DLD1 (cell line): Measurements from ENCODE around the gene TINAGL1.
"Not testable (repeated sequence)": the region's sequence is repeated elsewhere in the genome, so short reads cannot be mapped to it uniquely, and the experiment has no call there.

ENCODE experiments used
- in situ Hi-C: cut with HindIII; loops from 2 replicates; pipeline ENCODE4 v1.10.0; 2017; ENCODE audit warnings: low sequenced_read_pairs

TINAGL1 gene

GRCh38 chr1:31583082-31583994, 7.0 kb downstream of the TINAGL1 start:
- in situ Hi-C loops, result no loop called here

- in situ Hi-C loops, result no loop called here
These were observed 7.9 kb downstream of the TINAGL1 start for GRCh38 chr1:31583995-31584868.

GRCh38 chr1:31584869-31585735, 8.8 kb downstream of the TINAGL1 start:
- in situ Hi-C loops, result no loop called here

GRCh38 chr1:31585736-31586365, 9.5 kb downstream of the TINAGL1 start:
- in situ Hi-C loops, result no loop called here

GRCh38 chr1:31586376-31587327, 10.3 kb downstream of the TINAGL1 start:
- in situ Hi-C loops, result no loop called here

DNA sequence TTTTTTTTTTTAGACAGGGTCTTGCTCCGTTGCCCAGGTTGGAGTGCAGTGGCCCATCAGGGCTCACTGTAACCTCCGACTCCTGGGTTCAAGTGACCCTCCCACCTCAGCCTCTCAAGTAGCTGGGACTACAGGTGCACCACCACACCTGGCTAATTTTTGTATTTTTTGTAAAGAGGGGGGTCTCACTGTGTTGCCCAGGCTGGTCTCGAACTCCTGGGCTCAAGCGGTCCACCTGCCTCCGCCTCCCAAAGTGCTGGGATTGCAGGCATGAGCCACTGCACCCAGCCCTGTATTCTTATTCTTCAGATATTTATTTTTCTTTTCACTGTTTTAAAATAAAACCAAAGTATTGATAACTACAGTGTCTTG, 11.0 kb downstream of the TINAGL1 start:
- in situ Hi-C loops, result not testable (repeated sequence)

- in situ Hi-C loops, result no loop called here
These were observed 11.6 kb downstream of the TINAGL1 start for GRCh38 chr1:31587720-31588423.

DNA sequence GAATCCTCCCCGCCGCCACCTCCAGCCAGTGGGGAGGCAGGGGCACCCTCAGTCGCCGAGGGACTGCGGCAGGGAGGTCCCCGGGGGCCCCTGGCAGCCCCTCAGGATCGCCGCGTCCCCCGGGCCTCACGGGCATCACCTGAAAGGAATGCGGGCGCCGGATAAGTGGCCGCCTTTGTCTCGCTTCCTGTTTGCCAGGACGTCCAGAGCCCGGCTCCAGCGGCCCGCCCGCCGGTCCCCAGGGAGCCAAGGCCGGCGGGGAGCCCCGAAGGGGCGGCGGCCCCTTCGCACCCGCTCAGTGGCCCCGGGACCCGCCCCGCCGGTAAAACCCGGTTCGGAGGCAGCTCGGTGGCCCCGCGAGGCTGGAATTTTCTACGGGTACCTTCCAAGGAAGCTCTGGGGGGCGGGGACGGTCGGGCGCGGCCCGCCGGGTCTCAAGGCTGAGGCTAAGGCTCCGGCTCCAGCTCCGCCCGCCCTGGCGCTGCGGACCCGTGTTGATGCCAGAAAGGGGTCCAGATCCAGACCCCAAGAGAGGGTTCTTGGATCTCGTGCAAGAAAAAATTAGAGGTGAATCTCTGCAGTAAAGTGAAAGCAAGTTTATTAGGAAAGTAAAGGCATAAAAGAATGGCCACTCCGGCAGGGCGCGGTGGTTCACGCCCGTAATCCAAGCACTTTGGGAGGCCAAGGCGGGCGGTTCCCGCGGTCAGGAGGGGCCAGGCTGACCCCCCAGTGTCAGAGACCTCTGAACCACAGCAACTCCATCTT, 12.6 kb downstream of the TINAGL1 start:
- in situ Hi-C loops, result no loop called here

DNA sequence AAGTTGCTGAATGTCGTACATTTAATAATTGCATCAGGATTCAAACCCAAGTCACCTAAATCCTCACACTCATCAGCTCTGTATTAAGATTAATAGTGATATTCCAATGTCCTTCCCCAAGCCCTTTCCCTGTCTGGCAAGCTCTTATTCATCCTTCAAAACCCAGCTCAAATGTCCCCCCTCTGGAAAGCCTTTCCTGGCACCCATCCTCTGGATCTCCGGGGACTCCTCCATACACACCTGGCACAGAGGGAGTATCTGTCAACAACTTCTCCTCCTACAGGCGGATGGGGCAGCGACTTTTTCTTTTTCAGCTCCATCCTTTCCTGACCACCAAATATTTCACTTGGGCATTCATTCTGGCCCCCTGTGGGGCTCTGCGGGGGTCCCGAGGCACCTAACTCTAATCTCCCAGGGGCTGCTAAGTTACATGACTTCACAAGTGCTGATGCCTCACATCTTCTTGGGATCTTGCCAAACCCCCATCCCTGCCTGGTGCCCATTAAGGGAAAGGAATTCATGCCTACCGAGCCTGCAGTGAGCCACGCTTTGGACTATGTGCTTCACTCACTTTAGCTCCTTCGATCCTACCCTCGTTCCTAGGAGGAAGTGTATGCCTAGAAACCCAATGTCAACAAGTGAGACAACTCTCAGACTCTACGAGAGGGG, 15.2 kb downstream of the TINAGL1 start:
- in situ Hi-C loops, result no loop called here

DNA sequence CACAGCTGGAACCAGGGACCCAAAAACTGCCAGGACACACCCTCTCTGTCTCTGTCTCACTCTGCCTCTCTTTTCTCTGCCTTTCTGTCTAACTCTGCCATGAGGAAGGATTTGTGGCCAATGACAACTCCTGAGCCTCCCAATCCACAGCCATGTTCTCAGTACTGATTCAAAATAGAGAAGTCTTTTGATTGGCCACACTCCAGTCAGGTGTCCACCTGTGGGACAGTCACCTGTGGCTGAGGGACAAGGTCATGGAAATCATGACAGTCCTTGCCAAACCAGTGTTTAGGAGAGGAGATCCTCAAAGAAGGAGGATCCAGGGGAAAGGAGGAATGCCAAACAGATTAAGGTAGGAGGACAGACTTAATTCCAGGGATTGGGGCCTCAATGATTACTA, 15.8 kb downstream of the TINAGL1 start:
- in situ Hi-C loops, result no loop called here

DNA sequence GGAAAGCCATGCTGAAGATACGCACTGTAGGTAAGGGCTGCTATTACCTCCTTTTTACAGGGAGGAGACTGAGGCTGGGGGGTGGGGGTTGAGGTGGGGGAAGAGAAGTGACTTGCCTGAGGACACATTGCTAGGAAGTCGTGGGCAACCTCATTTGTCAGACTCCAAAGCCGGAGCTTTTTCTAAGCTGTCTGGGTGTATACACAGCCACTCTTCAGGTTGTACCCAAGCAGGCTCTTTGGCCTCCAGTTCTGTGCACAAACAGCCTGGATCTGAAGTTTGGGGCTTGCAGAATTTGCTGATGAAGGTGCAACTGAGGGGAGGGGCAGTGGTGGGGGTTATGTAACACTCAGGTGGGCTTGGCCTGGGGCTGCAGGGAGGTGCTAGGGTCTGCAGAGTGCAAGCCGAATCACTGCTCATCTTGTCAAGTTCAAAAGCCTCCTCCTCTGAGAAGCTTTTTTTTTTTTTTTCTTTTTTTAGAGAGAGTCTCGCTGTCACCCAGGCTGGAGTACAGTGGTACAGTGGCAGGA, 16.9 kb downstream of the TINAGL1 start:
- in situ Hi-C loops, result no loop called here

GRCh38 chr1:31593770-31594632, 17.7 kb downstream of the TINAGL1 start:
- in situ Hi-C loops, result no loop called here

DNA sequence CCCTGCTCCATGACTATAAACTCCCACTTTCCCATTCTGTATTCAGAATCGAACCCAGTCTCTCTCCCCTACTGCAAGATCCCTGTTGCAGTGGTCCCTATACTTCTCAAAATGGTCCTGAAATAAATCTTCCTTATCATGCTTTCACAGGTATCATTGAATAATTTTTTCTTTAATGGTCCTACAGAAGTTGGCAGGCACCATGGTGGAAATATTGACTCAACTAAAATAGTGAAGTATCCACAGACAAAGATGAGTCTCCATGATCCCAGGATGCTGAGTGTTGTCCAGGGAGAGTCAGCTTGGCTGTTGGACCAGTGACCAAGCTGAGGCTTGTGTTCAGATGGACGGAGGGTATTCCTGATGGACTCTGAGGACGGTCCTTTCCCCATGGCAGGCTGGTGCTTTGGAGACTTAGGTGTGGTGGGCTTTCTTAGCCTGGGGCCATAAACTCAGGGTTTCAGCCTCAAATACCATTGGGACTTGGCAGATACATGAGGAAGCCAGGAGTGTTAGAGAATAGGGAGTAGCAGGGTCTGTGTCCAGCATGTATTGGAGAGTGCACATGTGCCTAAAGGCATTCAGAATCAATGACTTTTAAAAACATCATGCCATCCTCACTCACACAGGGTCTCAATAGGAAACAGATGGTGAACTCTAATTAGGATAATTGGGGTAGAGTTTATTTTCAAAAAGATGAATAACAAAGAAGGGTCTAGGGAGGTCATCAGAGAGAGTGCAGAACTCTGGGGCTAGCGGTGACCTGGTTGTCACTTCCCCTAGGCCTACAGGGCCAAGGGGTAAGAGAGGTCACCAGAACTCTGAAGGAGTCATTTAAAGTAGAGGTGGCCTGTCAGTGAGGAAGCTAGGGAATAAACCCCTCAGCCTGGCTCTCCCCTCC, 19.8 kb downstream of the TINAGL1 start:
- in situ Hi-C loops, result no loop called here

DNA sequence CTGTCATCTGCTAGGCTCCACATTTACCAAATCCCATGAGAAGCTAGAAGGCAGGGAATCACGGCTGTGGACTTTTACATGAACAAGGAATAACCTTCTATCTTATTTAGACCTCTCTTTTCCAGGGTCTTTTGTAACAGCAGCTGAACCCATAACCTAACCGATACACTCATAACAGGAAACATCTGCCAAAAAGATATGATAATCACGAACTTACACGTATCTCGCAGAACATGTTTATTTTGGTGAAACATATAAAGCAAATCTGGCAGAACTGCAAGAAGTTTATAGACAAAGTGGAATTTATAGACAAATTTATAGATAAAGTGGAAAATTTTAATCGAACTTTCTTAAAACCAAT, 20.4 kb downstream of the TINAGL1 start:
- in situ Hi-C loops, result no loop called here

DNA sequence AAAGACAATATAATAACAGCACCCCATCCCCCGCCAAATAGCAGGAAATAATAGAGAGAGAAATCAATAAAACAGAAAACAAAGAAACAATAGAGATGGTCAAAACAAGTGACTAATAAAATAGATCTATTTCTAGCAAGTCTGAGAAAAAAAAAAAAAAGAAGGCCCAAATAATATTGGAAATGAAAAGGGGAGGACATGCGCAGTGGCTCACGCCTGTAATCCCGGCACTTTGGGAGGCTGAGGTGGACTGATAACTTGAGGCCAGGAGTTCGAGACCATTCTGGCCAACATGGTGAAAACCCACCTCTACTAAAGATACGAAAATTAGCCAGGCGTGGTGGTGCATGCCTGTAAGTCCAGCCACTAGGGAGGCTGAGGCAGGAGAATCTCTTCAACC, 22.7 kb downstream of the TINAGL1 start:
- in situ Hi-C loops, result no loop called here
